Measurements from ENCODE around the gene GNG13. TPM values are rescaled to one million over a fixed set of nuclear protein-coding genes. Genes with fewer than 3 reads are reported as not detected.
A peak's percentile ranks its signal among the peaks of the same experiment; 100 is the strongest.

The GNG13 gene
- polyA plus RNA-seq, 2 of the 4 experiments (the other 2 are of a cell fraction): 0.09 TPM; not detected in 1

GRCh38 chr16:767743-768235 lies 32.7 kb downstream of the GNG13 start:
- ChIA-PET CTCF (interaction anchor here (2.1 to 15.8 kb wide), 2 partner anchors 18 to 27 kb away, joined by 5 to 105 read pairs; partner anchors contain the start of genes CHTF18, CIAO3 and RPUSD1), POLR2A (no interaction called here)
- peaks cover 15% of the 10 kb centered on the region for H3K4me1 ChIP-seq
- H3K4me3 ChIP-seq: no peak overlapping the region
- peak overlapping the region; percentile 45; the same call in 2 of the 3 replicates for H3K4me2 ChIP-seq
- peak in 1 of 2 experiments; percentile 12; a peak in 2 of 6 replicates for ATAC-seq
- FAIRE-seq: no peak
- no peak for TF ChIP-seq FOXS1 (CRISPR knock-in tag; IDR thresholded peaks at IDR 0.05)
- no peak for TF ChIP-seq BHLHE40 (IDR thresholded peaks at IDR 0.05; ENCODE audit: low read depth, low read length)
- no peak for TF ChIP-seq HOXA7 (CRISPR knock-in tag; IDR thresholded peaks at IDR 0.05)
- no peak for TF ChIP-seq POLR2A (IDR thresholded peaks at IDR 0.05; ENCODE audit: low read length)
- no peak for TF ChIP-seq TP53 (CRISPR knock-in tag; IDR thresholded peaks at IDR 0.05)
- no peak for TF ChIP-seq POLR2AphosphoS2 (conservative IDR thresholded peaks at IDR 0.05; ENCODE audit: low read length)
- TF ChIP-seq, protein P1, sequence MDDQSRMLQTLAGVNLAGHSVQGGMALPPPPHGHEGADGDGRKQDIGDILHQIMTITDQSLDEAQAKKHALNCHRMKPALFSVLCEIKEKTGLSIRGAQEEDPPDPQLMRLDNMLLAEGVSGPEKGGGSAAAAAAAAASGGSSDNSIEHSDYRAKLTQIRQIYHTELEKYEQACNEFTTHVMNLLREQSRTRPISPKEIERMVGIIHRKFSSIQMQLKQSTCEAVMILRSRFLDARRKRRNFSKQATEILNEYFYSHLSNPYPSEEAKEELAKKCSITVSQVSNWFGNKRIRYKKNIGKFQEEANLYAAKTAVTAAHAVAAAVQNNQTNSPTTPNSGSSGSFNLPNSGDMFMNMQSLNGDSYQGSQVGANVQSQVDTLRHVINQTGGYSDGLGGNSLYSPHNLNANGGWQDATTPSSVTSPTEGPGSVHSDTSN (IDR thresholded peaks at IDR 0.05): no peak
- no peak for TF ChIP-seq NFE2L2 (conservative IDR thresholded peaks at IDR 0.05; ENCODE audit: low read length)
- TF ChIP-seq CBX8 (IDR thresholded peaks at IDR 0.05): no peak
- TF ChIP-seq CHD4 (IDR thresholded peaks at IDR 0.05; ENCODE audit: borderline replicate concordance): no peak
- no peak for TF ChIP-seq SREBF2 (IDR thresholded peaks at IDR 0.05)
- TF ChIP-seq NPAS2 (CRISPR knock-in tag; IDR thresholded peaks at IDR 0.05; ENCODE audit: borderline replicate concordance): no peak
- TF ChIP-seq CHD2 (IDR thresholded peaks at IDR 0.05; ENCODE audit: low read length, partially characterized antibody): no peak
- no peak for TF ChIP-seq JUN (IDR thresholded peaks at IDR 0.05)
- TF ChIP-seq FOSB (CRISPR knock-in tag; IDR thresholded peaks at IDR 0.05): no peak
- TF ChIP-seq RCOR1 (IDR thresholded peaks at IDR 0.05; ENCODE audit: low read depth, low read length): no peak
- TF ChIP-seq BCL3 (IDR thresholded peaks at IDR 0.05): no peak
- no peak for TF ChIP-seq RARB (CRISPR knock-in tag; IDR thresholded peaks at IDR 0.05)
- H3K27ac ChIP-seq: peak overlapping the region in 1 of 2 experiments; percentile 40; a peak in 2 of 6 replicates
- no peak for DNase-seq (ENCODE audit: low read depth in 1 of 2, low spot score in 1 of 2)
- no peaks in the 10 kb centered on the region for H3K9me3 ChIP-seq
- 48% methylated on average over 2 of the region's 38 CpGs for WGBS (ENCODE audit: missing lambda C conversion rate)

- Histone ChIP-seq H3K4me2 (no peak overlapping the region), H3K9me3 (no peaks in the 10 kb centered on the region), H3K27ac (no peak overlapping the region), H3K4me1 (peaks cover 21% of the 10 kb centered on the region), H3K4me3 (no peak overlapping the region)
- TF ChIP-seq HOXB5 (CRISPR knock-in tag; IDR thresholded peaks at IDR 0.05): no peak
- TF ChIP-seq MAFK (IDR thresholded peaks at IDR 0.05; ENCODE audit: partially characterized antibody): peak; percentile 70
- no peak for FAIRE-seq
- 81% methylated on average over 27 of the region's 48 CpGs for WGBS (ENCODE audit: missing lambda C conversion rate)
- no peak for ATAC-seq
- ChIA-PET POLR2A (interaction anchor here (0.9 kb wide), 1 partner anchor 21 kb away, joined by 3 read pairs; the partner anchor contains the start of genes CHTF18 and RPUSD1), CTCF (interaction anchor here (1.4 to 15.8 kb wide), 4 partner anchors 19 to 291 kb away, joined by 4 to 105 read pairs (median 4); partner anchors contain the start of genes CHTF18, CIAO3 and RPUSD1)
- no peak for DNase-seq (ENCODE audit: low read depth in 1 of 2, low spot score in 1 of 2)
These were observed 33.5 kb downstream of the GNG13 start for GRCh38 chr16:766820-767640.
